HG03432 (cell line): ENCODE data around the gene ZBTB7A.

Experiments
- ATAC-seq: cut with Tn5 transposase; IDR thresholded peaks from one replicate; pipeline ENCODE4 v1.9.1; 2021; ENCODE audit warnings: mild to moderate bottlenecking, moderate library complexity; ENCODE audit not compliant: unreplicated experiment

ZBTB7A gene

DNA sequence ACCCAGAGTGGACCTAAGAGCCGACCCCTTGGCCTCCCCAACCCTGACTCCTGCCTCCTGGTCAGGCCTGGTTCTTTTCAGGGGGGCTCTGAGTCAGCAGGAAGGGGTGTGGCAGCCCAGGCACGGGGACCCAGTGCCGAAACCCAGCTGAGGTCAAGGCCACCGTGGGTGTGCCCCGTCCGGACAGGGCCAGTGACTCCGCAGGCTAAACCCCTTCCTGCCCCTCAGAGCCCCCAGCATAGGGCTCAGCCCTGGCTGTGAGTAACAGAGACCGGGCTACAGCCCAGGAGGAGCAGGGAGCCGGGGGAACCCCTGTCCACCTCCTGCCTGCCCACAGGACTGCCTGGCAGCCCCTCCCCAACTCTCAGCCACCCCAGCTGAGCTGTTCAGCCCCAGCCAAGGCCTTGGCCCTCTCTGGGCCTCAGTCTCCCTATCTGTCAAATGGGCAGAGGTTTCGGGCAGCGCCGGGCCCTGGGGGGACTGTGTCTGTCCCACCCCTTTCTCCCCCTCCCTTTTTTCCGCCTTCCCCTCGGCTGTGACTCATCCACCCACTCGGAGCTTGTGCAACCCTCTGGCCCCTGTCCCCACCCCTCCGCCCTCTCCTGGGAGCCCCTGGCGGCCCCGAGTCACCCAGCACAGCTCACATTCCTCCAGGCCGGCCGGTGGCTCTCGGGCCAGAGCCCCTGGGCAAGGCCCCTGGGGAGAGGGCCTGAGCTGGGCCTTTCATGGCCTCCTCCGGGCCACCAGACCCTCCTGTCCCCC, 8.6 kb downstream of the ZBTB7A start:
- no peak for ATAC-seq

DNA sequence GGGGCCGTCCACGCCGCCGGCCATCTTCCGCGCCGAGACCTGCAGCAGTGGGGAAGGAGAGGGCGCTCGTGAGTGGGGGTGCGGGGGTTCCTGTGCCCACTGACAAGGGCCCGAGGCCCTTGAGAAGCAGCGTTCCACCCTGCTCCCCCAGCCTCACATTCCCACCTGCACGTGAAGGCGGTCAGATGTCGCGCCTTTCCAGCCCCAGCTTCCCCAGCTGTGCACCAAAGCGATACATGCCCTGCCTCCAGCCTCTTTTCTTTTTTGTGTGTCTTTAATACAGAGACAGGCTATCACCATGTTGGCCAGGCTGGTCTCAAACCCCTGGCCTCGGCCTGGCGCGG, 11.5 kb downstream of the ZBTB7A start:
- no peak for ATAC-seq

DNA sequence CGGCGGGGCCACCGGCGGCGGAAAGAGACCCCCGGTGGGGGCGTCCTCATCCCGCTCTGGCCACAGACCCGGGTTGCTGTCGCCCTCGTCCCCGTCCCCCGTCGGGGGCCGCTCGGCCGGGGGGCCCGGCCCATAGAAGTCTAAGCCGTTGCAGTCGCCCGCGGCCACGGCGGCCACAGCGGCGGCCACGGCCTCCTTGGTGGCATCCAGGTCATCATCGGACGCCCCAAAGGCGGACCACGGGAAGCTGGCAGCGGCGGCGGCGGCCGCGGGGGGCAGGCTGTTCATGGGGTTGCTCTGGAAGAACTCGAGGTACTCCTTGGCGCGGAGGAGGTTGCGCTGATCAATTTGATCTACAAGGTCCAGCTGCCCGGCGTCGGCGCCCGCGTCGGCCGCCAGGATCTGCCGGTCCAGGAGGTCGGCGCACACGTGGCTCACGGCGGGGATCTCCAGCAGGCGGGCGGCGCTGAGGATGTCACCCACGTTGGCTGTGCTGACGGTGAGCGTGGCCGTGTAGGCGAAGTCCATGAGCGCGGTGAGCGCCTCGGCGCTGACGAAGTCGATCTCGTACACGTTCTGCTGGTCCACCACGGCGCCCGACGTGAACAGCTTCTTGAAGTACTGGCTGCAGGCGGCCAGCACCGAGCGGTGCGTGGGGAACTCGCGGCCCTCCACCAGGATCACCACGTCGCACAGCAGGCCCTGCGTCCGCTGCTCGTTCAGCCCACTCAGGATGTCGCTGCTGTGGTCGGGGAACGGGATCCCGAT, 12.1 kb downstream of the ZBTB7A start:
- ATAC-seq, result no peak

DNA sequence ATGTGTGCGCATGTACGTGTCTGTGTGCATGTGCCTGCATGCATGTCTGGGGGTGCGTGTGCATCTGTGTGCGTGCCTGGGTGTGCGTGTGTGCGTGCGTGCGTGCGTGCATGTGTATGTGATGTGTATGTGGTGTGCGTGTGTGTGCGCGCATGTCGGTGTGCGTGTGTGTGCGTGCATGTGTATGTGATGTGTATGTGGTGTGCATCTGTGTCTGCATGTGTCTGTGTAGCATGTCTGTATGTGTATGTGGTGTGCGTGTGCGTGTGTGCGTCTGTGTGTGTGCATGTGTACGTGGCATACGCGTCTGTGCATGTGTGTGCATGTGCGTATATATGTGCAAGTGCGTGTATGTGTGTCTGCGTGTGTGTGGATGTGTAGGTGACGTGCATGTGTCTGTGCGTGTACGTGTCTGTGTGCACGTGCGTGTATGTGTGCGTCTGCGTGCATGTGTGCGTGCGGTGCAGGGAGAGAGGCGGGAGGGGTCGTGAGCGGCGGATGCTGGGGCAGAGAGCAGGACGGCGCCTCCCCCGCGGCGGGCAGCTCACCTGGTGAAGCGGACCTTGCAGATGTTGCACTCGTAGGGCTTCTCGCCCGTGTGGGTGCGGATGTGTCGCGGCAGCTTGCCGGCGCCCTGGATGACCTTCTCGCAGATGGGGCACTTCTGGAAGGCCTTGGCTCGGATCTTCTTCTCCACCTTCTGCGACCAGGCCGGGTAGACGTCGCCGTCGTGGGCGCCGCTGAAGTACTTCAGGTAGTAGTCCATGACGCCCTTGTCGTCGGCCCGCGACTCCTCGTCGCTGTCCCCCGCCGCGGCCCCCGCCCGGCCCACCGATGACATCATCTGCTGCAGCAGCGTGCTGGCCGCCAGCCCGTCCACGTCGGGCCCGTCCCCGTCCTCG, 13.0 kb downstream of the ZBTB7A start:
- no peak for ATAC-seq

DNA sequence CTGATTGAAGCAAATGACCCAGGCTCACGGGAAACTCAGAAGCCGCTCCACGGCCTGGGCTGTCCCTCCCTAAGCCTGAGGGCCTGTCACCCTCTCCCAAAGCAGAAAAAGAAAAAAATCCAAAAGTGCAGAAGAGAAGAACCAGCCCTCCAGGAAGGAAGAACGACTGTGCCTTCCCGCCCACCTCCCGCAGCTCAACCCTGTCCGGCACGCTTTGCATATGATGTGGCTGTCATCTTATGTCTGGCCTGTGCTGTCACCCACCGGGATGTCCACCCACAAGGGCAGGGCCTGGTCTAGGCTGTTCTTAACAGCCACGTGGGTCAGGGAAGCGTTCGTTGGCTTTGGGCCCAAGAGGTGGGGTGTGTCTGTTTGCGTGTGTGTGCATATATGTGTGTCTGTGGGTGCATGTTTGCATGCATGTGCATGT, 13.7 kb downstream of the ZBTB7A start:
- no peak for ATAC-seq

DNA sequence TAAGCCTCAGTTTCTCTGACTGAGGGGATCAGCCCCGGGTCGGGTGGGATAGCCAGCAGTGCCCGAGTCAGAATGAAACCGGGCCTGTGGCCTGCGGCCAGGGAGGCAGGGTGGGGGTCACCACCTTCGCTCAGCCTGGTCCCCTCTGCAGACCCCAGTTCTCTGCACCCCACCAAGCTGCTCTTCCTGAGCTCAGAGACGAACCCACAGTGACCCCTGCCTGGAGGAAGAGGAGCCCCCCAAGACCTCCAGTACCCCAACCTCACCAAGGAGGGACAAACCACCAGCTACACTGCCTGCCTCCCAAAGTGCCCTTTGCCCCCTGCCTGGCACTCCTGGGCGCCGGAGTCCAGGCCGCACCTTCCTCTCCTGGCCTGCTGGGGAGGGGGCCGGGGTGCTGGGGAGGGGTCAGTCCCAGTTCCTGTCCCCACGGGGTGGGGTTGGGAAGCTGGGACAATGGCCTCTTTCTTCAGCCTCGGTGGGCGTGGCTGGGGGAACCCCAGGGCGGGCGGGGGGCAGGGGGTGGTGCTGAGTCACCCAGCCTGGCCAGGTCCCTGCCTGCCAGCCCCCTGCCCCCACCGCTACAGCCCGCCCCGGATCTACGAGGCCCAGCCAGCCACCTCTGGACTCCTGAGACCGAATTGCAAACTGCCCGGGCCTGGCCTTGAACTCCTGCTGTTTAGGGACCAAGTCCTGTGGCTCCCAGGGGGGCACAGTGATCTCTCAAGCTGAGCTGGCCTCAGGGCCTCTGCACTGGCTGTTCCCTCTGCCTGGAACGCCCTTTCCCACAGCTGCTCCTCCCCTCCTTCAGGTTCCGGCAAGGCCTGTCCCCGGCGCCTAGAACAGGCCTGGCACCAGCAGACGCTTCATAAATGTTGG, 14.3 kb downstream of the ZBTB7A start:
- no peak for ATAC-seq

DNA sequence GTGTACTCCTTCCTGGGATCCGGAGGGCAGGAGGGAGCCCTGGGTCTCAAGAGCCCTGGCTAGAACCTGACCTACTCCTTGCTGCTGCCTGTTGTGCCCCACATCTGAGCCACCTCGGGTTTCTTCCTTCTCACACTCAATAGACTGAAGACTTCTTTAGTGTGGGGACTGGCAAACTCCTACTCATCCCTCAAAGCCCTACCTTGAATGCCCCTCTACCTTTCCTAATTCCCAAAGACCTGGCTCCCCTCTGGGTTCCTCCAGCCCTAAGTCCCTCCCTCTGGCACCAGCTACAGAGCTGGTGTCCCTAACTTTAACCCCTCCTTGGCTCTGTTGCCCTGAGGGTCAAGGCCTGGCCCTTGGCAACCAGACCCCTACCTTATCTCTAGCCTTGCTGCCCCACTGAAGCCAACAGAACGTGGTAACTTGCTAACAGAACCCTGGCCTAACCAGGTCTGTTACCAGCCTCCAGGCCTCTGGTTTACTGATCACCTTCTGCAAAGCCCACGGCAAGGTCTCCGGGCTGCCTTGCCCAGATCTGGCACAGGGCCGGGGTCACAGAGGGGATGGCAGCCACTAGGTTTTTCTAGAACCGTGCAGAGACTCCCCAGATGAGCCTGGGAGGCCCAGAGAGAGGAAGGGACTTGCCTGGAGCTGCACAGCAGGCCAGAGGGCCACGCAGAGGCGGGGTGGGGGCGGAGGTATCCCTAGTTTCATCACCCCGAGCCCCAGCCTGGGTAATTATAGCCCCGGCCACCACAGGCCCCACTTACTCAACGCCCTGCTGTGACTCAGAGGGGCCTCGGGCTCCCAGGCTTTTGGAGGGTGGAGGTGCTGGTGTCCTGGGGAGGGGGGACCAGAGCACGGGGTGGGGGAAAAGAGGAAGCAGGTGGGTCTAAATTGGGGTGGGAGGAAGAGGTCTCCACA, 15.3 kb downstream of the ZBTB7A start:
- no peak for ATAC-seq

DNA sequence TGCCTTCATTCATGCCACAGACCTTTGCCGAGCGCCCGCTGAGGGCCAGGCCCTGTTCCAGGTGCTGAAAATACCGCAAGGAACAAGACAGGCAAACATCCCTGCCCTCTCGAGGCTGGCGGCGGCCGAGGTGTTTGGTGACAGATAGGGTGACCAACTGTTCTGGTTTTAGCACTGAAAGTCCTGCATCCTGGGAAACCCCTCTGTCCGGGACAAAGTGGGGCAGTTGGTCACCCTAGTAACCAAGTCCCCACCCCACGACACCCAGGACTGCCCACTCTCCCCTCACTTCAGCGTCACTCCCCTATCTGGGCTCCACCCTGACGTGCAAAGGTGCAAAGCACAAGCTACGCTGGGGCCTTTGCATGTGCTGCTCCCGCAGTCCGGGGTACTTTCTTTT, 17.3 kb downstream of the ZBTB7A start:
- no peak for ATAC-seq

DNA sequence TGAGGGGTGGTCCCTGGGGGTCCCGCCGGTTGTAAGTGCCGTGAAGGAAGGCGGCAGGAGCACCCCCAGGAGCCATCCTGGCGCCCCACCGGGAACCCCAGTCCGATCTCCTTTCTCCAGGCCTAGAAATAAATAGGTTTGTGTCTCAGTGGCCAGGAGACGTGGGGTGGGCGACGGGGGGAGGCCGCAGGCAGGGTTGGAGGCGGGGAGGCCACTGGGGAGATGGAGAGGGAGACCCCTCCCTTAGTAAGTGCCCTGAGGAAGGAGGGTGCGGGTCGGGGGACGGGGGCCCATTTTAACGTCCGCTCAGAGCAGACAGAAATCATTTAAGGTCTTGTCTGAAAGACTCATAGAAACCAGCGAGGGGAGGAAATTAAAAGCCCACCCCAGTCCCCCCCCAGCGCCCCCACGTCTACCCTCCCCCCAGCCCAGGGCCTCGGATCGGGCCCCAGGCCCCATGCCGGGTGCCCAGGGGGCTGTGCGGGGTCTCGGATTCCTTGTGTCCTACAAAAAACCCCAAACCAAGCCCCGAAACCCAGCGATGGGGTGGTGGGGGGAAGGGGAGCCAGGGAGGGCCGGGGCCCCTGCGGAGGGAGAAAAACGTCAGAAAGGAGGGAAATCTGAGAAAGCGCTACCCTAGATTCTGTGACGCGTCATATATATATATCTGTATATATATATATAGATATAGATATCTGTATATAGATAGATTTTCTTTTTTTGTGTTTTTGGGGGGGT, 19.6 kb downstream of the ZBTB7A start:
- ATAC-seq, result no peak

DNA sequence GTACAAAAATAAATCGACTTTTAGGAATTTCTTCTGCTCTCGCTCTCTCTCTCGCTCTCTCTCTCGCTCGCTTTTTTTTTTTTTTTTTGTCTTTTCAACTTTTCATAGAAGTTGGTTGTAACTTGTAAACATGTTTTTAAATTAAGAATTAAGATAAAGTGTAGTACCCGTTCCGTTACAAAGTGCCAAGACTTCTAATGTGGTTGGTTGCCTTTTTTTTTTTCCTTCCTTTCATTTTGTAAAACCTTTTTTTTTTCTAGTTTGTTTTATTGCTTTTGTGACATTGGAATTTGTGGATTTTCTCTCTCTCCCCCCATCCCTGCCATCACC, 20.4 kb downstream of the ZBTB7A start:
- ATAC-seq, result no peak

DNA sequence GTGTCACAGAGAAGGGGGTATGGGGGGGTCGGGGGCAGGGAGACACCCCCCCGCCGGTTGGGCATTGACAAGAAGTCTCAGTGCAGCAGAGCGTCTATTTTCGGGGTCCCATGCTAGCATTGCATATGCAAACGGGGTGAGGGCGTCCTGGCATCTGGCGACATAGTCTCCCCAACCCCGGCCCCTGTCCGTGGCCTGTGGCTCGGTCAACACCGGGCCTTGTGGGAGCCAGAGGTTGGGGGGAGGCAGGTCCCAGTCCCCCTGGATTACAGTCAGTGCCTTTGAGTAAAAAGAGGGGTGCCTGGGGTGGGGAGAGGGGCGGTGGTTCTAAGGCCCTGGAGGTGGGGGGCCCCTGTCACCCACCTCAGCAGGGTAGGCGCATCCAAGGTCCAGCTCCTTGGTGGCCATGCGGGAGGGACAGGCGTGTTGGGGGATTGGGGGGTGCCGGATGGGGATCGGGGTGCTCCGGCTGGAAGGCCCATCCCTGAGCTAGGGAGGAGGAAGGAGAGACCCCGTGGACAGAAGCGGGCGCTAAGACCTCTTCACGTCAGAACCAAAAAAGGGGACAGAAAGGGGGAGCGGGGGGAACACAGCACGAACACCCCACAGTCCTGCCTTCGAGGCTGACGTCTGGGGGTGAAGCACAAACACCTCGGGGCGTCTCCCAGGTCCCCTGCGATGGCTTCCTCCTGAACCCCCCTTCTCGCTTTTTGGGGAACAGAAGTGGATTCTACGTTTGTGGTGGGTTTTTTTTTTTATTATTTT, 20.9 kb downstream of the ZBTB7A start:
- no peak for ATAC-seq

DNA sequence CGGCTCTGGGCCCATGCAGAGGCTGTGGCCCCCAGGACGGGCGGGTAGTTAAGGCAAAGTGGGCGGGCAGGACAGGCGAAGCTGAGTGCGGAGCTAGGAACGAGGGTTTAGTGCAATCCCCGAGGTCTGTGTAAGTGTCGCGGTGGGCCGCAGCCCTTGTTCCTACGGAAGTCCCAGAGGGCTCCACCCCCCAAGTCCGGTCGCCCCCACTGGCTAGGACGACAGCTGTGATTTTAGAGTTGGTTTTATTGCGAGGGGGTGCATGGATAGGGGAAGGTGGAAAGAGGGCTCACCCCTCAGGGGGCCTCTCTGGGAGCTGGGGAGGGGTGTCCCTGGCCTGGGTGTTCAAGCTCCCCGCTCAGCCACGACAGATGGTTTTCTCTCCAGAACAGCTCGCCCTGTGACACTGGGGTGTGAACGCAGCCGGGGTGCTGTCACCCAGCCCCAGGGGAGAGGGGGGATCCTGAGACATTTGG, 21.7 kb downstream of the ZBTB7A start:
- ATAC-seq, result no peak

DNA sequence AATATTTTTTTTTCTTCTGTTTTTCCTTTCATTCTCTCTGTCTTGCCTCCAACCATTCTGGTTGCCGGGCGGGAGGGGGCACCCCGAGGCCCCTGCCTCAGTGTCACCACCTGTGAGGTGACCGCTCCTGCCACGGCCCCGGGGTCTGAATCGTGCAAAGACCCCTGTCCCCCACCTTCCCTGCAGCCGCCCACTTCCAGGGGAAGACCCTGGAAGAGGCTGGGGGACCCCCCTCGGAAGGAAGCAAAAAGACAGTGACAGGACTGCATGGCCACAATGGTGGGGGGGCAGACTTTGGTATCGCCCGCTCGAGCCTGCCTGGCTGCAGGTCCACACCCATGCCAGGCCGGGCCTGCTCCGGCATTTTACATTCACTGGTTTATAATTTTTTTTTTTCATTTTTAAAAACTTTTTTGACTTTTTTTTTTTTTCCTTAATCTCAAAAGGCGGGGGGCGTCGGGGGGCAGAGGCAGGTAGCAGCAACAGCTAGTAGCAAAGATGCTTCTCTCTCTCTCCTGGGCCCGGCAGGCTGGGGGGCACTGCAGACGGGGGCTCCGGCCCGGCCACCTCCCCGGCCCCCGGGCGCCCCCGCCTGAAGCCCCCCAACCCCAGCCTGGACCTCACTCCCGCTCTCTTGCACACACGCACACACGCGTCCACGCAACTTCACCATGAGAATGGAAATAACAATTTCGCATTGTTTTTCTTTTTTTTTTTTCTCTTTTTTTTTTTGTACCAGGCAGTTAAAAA, 22.6 kb downstream of the ZBTB7A start:
- ATAC-seq, result no peak

DNA sequence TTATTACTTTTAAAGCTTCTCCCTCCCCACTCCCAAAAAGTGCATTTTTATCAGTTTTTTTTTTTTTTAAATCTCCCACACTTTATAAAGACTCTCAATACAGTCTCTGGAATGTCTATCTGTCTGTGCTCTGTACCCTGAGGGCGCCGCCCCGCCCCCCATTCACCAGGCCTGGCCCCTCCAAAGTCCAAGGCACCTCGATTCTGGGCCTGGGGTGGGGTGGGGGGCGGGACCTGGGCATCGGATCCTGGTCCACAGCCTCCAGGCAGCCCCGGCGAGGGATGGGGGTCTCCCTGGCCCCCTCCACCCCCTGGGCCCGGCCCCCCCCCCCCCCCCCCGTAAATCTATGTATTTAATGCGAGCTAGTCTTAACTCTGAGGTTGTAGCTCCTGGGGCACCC, 23.3 kb downstream of the ZBTB7A start:
- ATAC-seq, result no peak

DNA sequence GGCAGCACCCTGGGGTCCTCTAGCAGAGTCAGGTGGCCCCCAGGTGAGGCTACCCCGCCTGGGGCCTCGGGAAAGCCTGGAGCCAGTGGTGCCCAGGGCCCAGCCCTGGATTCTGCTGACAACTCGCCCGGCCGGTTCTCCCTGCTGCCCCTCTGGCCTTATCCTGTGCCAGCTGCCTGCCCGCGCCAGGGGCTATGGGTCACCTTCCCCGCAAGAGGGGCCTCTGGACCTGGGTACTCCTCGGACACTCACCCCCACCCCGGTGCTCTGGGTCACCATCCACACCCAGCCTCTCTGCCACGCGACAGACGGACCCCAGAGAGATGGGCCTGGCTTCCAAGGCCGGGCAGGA, 24.0 kb downstream of the ZBTB7A start:
- ATAC-seq, result no peak

DNA sequence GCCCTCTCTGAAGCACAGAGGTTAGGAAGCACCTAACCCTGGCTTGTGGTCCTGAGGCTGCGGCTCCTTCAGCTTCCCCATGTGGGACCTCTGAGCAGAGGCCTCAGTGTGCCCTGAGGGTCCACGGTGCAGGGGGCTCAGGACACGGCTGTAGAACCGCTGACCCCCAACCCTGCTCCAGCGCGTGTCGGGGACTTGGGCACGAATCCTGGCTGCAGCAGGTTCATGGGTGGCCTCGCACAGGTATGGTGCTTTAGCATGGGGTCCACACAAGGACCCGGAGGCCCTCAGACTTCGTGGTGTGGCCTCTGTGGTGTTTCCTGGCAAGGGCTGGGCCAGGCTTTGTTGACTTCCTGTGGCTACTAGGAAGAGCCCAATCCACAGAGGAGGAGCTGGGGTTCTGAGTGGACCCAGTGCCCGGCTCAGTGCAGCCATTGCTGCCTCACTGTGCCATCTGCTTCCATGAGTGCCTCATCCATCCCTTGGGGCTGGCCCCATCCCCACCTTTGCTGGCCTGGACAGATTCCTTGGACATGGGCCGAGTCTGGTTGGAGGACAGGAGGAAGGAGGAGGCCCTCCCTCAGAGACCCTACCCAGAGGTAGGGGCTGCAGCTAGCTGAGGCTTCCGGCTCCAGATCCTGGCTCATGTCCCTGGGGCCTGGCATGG, 24.5 kb downstream of the ZBTB7A start:
- ATAC-seq, result no peak
